RWPE2 (cell line): Measurements from ENCODE around the gene ZFP90.
A peak's percentile ranks its signal among the peaks of the same experiment; 100 is the strongest.
"Not testable (repeated sequence)": the region's sequence is repeated elsewhere in the genome, so short reads cannot be mapped to it uniquely, and the experiment has no call there.

Experiments
- ATAC-seq: fragments of 200-7000 bp; cut with Tn5 transposase; 3 replicates; pipeline ENCODE4 v1.9.1; 2021; ENCODE audit warnings: low read depth
- DNase-seq: peaks from one replicate; pipeline ENCODE4 v3.0.0-alpha.2; 2020; ENCODE audit warnings: low spot score
- H3K27ac ChIP-seq: fragments of 450-650 bp; 2 replicates; pipeline ENCODE4 v1.5.1; 2017; ENCODE audit warnings: mild to moderate bottlenecking; ENCODE audit not compliant: poor library complexity, severe bottlenecking
- H3K27me3 ChIP-seq: fragments of 250-450 bp; sonication (Bioruptor Pico); 2 replicates; pipeline ENCODE4 v1.5.1; 2021; ENCODE audit warnings: mild to moderate bottlenecking, moderate library complexity; ENCODE audit not compliant: insufficient read depth, poor library complexity, severe bottlenecking
- H3K36me3 ChIP-seq: fragments of 250-450 bp; sonication (Bioruptor Pico); 2 replicates; pipeline ENCODE4 v1.5.1; 2020; ENCODE audit warnings: low read depth, mild to moderate bottlenecking, moderate library complexity
- H3K4me1 ChIP-seq: fragments of 250-450 bp; sonication (Bioruptor Pico); 2 replicates; pipeline ENCODE4 v1.5.1; 2021; ENCODE audit warnings: mild to moderate bottlenecking, moderate library complexity; ENCODE audit not compliant: insufficient read depth, poor library complexity, severe bottlenecking
- H3K4me3 ChIP-seq: fragments of 250-450 bp; sonication (Bioruptor Pico); 2 replicates; pipeline ENCODE4 v1.5.1; 2021; ENCODE audit warnings: mild to moderate bottlenecking, moderate library complexity; ENCODE audit not compliant: severe bottlenecking
- H3K9me3 ChIP-seq: fragments of 250-450 bp; sonication (Bioruptor Pico); 2 replicates; pipeline ENCODE4 v1.5.1; 2021; ENCODE audit warnings: mild to moderate bottlenecking, moderate library complexity; ENCODE audit not compliant: severe bottlenecking
- CTCF ChIP-seq: fragments of 450-650 bp; IDR thresholded peaks from one replicate; pipeline ENCODE4 v1.5.1; 2017; ENCODE audit warnings: mild to moderate bottlenecking, moderate library complexity; ENCODE audit not compliant: poor library complexity, severe bottlenecking

The ZFP90 gene

DNA sequence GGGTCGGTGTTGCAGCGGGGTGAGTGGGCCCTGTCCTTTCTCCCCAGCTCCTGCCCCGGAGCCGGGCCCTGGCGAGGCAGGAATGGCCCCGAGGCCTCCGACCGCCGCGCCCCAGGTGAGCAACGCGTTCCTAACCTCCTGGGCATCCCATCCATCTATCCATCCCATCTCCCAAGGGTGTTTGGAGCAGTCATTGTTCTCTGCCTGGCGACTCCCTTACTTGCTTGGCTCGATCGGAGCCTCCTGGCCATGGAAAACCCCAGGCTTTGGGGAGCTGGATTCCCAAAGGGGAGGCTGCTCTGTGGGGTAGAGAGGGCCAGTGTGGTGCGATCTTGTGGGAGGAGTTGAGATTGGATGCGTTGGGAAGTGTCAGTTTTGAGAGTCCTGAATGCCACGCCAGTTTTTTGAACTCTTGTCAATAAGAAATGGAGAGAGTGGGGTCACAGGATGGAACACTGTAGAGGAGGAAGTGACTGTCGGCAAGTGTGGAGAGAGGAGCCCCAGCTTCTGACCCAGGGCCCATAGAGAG, 684 bp downstream of the ZFP90 start:
- peaks cover 3% of the 10 kb centered on the region for H3K4me1 ChIP-seq
- H3K9me3 ChIP-seq, result no peaks in the 10 kb centered on the region
- peak; percentile 68 for ATAC-seq
- peak overlapping the region; percentile 84 for H3K4me3 ChIP-seq
- no peak for DNase-seq
- H3K27me3 ChIP-seq, result no peaks in the 10 kb centered on the region
- no peak for TF ChIP-seq CTCF
- H3K27ac ChIP-seq, result peak overlapping the region; percentile 26
- peaks cover 33% of the 10 kb centered on the region for H3K36me3 ChIP-seq

GRCh38 chr16:68548947-68549346, 9.9 kb downstream of the ZFP90 start:
- peaks cover 95% of the 10 kb centered on the region for H3K36me3 ChIP-seq
- ATAC-seq, result no peak

GRCh38 chr16:68553186-68553585, 14.1 kb downstream of the ZFP90 start:
- Histone ChIP-seq H3K36me3 (peaks cover 83% of the 10 kb centered on the region), H3K27me3 (no peaks in the 10 kb centered on the region), H3K27ac (no peak overlapping the region), H3K4me1 (no peaks in the 10 kb centered on the region), H3K4me3 (no peak overlapping the region), H3K9me3 (peaks cover 28% of the 10 kb centered on the region)
- TF ChIP-seq CTCF, result no peak
- DNase-seq (no peak), ATAC-seq (no peak)

More at GRCh38 chr16:68548947-68549346, 9.9 kb downstream of the ZFP90 start:
- no peaks in the 10 kb centered on the region for H3K27me3 ChIP-seq
- no peaks in the 10 kb centered on the region for H3K4me1 ChIP-seq
- H3K4me3 ChIP-seq, result no peak overlapping the region
- no peak overlapping the region for H3K27ac ChIP-seq
- DNase-seq, result no peak
- peaks cover 16% of the 10 kb centered on the region for H3K9me3 ChIP-seq
- no peak for TF ChIP-seq CTCF

DNA sequence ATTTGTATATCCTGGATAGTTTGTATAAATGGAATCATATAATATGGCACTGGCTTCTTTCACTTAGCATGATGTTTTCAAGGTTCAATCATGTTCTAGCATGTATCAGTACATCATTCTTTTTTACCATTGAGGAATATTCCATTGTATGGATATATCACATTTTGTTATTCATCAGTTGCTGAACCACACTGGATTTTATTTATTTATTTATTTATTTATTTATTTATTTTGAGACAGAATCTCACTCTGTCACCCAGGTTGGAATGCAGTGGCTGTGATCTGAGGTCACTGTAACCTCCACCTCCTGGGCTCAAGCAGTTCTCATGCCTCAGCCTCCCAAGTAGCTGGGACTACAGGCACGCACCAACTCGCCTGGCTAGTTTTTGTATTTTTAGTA, 21.2 kb downstream of the ZFP90 start:
- not testable (repeated sequence) for H3K27me3 ChIP-seq, H3K4me1 ChIP-seq, H3K4me3 ChIP-seq, H3K27ac ChIP-seq, DNase-seq, ATAC-seq
- H3K36me3 ChIP-seq, result peaks cover 73% of the 10 kb centered on the region
- H3K9me3 ChIP-seq, result peaks cover 55% of the 10 kb centered on the region

- Histone ChIP-seq H3K27me3 (no peaks in the 10 kb centered on the region), H3K9me3 (peaks cover 70% of the 10 kb centered on the region), H3K36me3 (peaks cover 50% of the 10 kb centered on the region), H3K4me1 (no peaks in the 10 kb centered on the region), H3K4me3 (no peak overlapping the region), H3K27ac (no peak overlapping the region)
- ATAC-seq (no peak), DNase-seq (no peak)
- TF ChIP-seq CTCF, result no peak
Observed at GRCh38 chr16:68563631-68564381, 24.7 kb downstream of the ZFP90 start.
